Thyroid gland (tissue), 4 donors: ENCODE data around the gene PIGZ.

Experiments
- POLR2A ChIP-seq, 2 donors: fragments of 450-650 bp; IDR thresholded peaks; one replicate each; pipeline ENCODE4 v1.6.1; 2017; ENCODE audit warnings: antibody characterized with exemption in 2 of 2, mild to moderate bottlenecking in 2 of 2, moderate library complexity in 1 of 2
- TF ChIP-seq, protein P1 (sequence below), 6 experiments: fragments of 200-600 bp in 3 of 6; fragments of 450-650 bp in 3 of 6; sonication (generic) in 3 of 6; IDR thresholded peaks; one replicate each; pipeline ENCODE4 v1.5.1; 2016 to 2019; ENCODE audit warnings: antibody characterized with exemption in 6 of 6, mild to moderate bottlenecking in 2 of 6, inconsistent platforms in 1 of 6, moderate library complexity in 1 of 6

DNA sequence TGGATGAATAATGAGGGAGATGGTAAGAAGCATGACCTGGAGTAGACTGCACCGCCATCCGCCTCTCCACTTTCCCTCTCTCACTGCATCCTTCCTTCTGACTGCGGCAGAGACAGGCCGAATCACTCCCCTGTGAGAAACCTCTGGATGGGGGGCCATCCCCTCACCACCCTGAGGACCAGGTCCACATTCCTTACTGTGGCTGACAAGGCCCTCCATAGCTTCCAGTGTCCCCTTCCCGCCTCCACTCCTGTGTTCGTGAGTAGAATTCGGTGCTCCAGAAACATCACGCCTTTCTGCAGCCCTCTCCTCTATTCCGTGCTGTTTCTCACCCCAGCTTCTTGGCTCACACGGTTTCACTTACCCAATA is 2.8 kb downstream of the PIGZ start:
- TF ChIP-seq, protein P1, sequence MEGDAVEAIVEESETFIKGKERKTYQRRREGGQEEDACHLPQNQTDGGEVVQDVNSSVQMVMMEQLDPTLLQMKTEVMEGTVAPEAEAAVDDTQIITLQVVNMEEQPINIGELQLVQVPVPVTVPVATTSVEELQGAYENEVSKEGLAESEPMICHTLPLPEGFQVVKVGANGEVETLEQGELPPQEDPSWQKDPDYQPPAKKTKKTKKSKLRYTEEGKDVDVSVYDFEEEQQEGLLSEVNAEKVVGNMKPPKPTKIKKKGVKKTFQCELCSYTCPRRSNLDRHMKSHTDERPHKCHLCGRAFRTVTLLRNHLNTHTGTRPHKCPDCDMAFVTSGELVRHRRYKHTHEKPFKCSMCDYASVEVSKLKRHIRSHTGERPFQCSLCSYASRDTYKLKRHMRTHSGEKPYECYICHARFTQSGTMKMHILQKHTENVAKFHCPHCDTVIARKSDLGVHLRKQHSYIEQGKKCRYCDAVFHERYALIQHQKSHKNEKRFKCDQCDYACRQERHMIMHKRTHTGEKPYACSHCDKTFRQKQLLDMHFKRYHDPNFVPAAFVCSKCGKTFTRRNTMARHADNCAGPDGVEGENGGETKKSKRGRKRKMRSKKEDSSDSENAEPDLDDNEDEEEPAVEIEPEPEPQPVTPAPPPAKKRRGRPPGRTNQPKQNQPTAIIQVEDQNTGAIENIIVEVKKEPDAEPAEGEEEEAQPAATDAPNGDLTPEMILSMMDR (IDR thresholded peaks at IDR 0.05) = no peak
- TF ChIP-seq POLR2A (IDR thresholded peaks at IDR 0.05) = no peak
